ENCODE measurements around the gene CNIH2. TPM values are rescaled to one million over a fixed set of nuclear protein-coding genes. Genes with fewer than 3 reads are reported as not detected.

The CNIH2 gene
- polyA plus RNA-seq, 5 donors, result 3.4 to 5.2 (median 4.0) TPM

- no peak for DNase-seq
These were observed 19.5 kb upstream of the CNIH2 start for GRCh38 chr11:66258473-66258893.

GRCh38 chr11:66259225-66259624 lies 18.8 kb upstream of the CNIH2 start:
- DNase-seq, result no peak

- no peak for DNase-seq
These were observed 18.0 kb upstream of the CNIH2 start for GRCh38 chr11:66259956-66260355.

GRCh38 chr11:66261578-66261977 lies 16.4 kb upstream of the CNIH2 start:
- no peak for DNase-seq

GRCh38 chr11:66262191-66262590 lies 15.8 kb upstream of the CNIH2 start:
- no peak for DNase-seq

- no peak for DNase-seq
These were observed 15.3 kb upstream of the CNIH2 start for GRCh38 chr11:66262696-66263095.

- no peak for DNase-seq
These were observed 14.7 kb upstream of the CNIH2 start for GRCh38 chr11:66263231-66263630.

- DNase-seq, result no peak
These were observed 14.2 kb upstream of the CNIH2 start for GRCh38 chr11:66263785-66264184.

- DNase-seq, result no peak
These were observed 13.6 kb upstream of the CNIH2 start for GRCh38 chr11:66264383-66264782.

GRCh38 chr11:66264914-66265313 lies 13.1 kb upstream of the CNIH2 start:
- DNase-seq, result no peak

- DNase-seq, result no peak
These were observed 12.2 kb upstream of the CNIH2 start for GRCh38 chr11:66265531-66266377.

GRCh38 chr11:66266378-66267038 lies 11.5 kb upstream of the CNIH2 start:
- DNase-seq, result no peak

- no peak for DNase-seq
These were observed 11.0 kb upstream of the CNIH2 start for GRCh38 chr11:66267039-66267378.

GRCh38 chr11:66267379-66268243 lies 10.4 kb upstream of the CNIH2 start:
- DNase-seq, result peak; percentile 92 to 93

GRCh38 chr11:66268244-66268951 lies 9.6 kb upstream of the CNIH2 start, which contains the start of gene RAB1B:
Gene RAB1B, plus strand, starts transcription at chr11:66268639. Its CDS starts 41 bp downstream, at chr11:66268680.
- DNase-seq, result peak; percentile 100

GRCh38 chr11:66268952-66269905 lies 8.7 kb upstream of the CNIH2 start:
- DNase-seq, result peak in 1 of 2 donors; percentile 23

GRCh38 chr11:66271816-66272215 lies 6.2 kb upstream of the CNIH2 start:
- no peak for DNase-seq

- DNase-seq, result no peak
These were observed 5.4 kb upstream of the CNIH2 start for GRCh38 chr11:66272596-66272995.

GRCh38 chr11:66274219-66274618 lies 3.8 kb upstream of the CNIH2 start:
- DNase-seq, result no peak

- DNase-seq, result no peak
These were observed 2.6 kb upstream of the CNIH2 start for GRCh38 chr11:66275396-66275795.

Measured in right lung (tissue), 5 donors.